ENCODE measurements around the gene FHIP1A.

- no peak for TF ChIP-seq EZH2 (IDR thresholded peaks at IDR 0.05; ENCODE audit: insufficient read depth, low read length)
- no peak for TF ChIP-seq CTCF (IDR thresholded peaks at IDR 0.05; ENCODE audit: insufficient read depth, low read depth, low read length)
Observed at GRCh38 chr4:151361126-151361525, 47.9 kb upstream of the FHIP1A start.

All from astrocyte (in vitro differentiated cells and primary cell).